Adrenal gland (tissue), 5 donors: ENCODE data around the gene RGS3.

Experiments used
- POLR2A ChIP-seq, 2 donors: fragments of 450-650 bp; IDR thresholded peaks; one replicate each; pipeline ENCODE4 v1.6.1; 2017; ENCODE audit warnings: antibody characterized with exemption in 2 of 2, mild to moderate bottlenecking in 2 of 2, moderate library complexity in 1 of 2
- TF ChIP-seq, protein P1 (sequence below), 6 experiments: fragments of 450-650 bp in 4 of 6; fragments of 200-600 bp in 2 of 6; sonication (generic) in 1 of 6; IDR thresholded peaks; 1 replicate in 5 of 6; 2 replicates in 1 of 6; pipeline versions ENCODE4 v1.5.1 to v1.8.0; 2016 to 2021; ENCODE audit warnings: antibody characterized with exemption in 6 of 6, mild to moderate bottlenecking in 2 of 6, moderate library complexity in 1 of 6
- donor health status: DM: no; HTN: no; CAD: no.

DNA sequence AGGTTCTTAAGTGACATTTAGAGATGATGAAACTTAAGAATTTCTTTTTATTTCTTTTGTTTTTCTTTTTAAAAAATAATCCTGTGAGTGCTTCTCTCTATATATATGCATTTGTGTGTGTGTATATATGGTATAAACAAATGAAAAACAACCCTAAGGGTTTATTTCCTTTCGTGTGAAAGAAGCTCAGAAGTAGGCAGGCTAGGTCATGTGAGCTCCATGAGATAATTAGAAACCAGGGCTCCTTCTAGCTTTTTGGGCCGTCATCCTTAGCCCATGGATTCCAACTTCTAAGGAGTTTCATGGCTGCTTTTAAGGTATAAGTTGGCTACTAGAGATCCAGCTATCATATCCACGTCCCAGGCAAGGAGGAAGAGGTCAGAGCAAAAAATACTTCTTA lies 41.8 kb upstream of the RGS3 start:
- no peak for TF ChIP-seq POLR2A (IDR thresholded peaks at IDR 0.05)
- TF ChIP-seq, protein P1, sequence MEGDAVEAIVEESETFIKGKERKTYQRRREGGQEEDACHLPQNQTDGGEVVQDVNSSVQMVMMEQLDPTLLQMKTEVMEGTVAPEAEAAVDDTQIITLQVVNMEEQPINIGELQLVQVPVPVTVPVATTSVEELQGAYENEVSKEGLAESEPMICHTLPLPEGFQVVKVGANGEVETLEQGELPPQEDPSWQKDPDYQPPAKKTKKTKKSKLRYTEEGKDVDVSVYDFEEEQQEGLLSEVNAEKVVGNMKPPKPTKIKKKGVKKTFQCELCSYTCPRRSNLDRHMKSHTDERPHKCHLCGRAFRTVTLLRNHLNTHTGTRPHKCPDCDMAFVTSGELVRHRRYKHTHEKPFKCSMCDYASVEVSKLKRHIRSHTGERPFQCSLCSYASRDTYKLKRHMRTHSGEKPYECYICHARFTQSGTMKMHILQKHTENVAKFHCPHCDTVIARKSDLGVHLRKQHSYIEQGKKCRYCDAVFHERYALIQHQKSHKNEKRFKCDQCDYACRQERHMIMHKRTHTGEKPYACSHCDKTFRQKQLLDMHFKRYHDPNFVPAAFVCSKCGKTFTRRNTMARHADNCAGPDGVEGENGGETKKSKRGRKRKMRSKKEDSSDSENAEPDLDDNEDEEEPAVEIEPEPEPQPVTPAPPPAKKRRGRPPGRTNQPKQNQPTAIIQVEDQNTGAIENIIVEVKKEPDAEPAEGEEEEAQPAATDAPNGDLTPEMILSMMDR (IDR thresholded peaks at IDR 0.05): no peak
